ENCODE data around the gene DVL2.

DVL2 gene

GRCh38 chr17:7219229-7219811 is 15.0 kb downstream of the DVL2 start:
- DNase-seq (ENCODE audit: low spot score): no peak

GRCh38 chr17:7218758-7219157 is 15.6 kb downstream of the DVL2 start:
- no peak for DNase-seq (ENCODE audit: low spot score)

- no peak for DNase-seq (ENCODE audit: low spot score)
These were observed 16.2 kb downstream of the DVL2 start for GRCh38 chr17:7218166-7218565.

GRCh38 chr17:7217113-7217987 is 17.0 kb downstream of the DVL2 start:
- DNase-seq (ENCODE audit: low spot score): no peak

GRCh38 chr17:7216242-7217112 is 17.8 kb downstream of the DVL2 start:
- DNase-seq (ENCODE audit: low spot score): no peak

- no peak for DNase-seq (ENCODE audit: low spot score)
These were observed 18.6 kb downstream of the DVL2 start for GRCh38 chr17:7215652-7216180.

- no peak for DNase-seq (ENCODE audit: low spot score)
These were observed 19.1 kb downstream of the DVL2 start for GRCh38 chr17:7215136-7215638.

- peak; percentile 88 for DNase-seq (ENCODE audit: low spot score)
These were observed 19.8 kb downstream of the DVL2 start for GRCh38 chr17:7214300-7215135.

GRCh38 chr17:7213895-7214299 is 20.4 kb downstream of the DVL2 start:
- peak; percentile 63 for DNase-seq (ENCODE audit: low spot score)

- no peak for DNase-seq (ENCODE audit: low spot score)
These were observed 22.6 kb downstream of the DVL2 start for GRCh38 chr17:7211491-7212273.

- DNase-seq (ENCODE audit: low spot score): no peak
These were observed 25.4 kb downstream of the DVL2 start for GRCh38 chr17:7208754-7209460.

- DNase-seq (ENCODE audit: low spot score): no peak
These were observed 26.2 kb downstream of the DVL2 start for GRCh38 chr17:7208027-7208571.

- no peak for DNase-seq (ENCODE audit: low spot score)
These were observed 27.0 kb downstream of the DVL2 start for GRCh38 chr17:7207120-7208001.

GRCh38 chr17:7205561-7205960 is 28.8 kb downstream of the DVL2 start:
- DNase-seq (ENCODE audit: low spot score): no peak

GRCh38 chr17:7204828-7205461 is 29.4 kb downstream of the DVL2 start:
- peak; percentile 49 for DNase-seq (ENCODE audit: low spot score)

- no peak for DNase-seq (ENCODE audit: low spot score)
These were observed 30.0 kb downstream of the DVL2 start for GRCh38 chr17:7204336-7204735.

GRCh38 chr17:7203391-7203790 is 30.9 kb downstream of the DVL2 start:
- no peak for DNase-seq (ENCODE audit: low spot score)

All from hematopoietic multipotent progenitor cell treated with erythropoietin and hydrocortisone succinate and interleukin-3 and kit ligand, for 15 days (in vitro differentiated cells).